ENCODE results near the gene NAT8L.

GRCh38 chr4:2036327-2036726 is 22.8 kb upstream of the NAT8L start:
- TF ChIP-seq CTCF (IDR thresholded peaks at IDR 0.05; ENCODE audit: insufficient read depth, low read depth, low read length) (no peak), EZH2 (IDR thresholded peaks at IDR 0.05; ENCODE audit: insufficient read depth, low read length) (no peak)

All from astrocyte (in vitro differentiated cells and primary cell).